ENCODE results near the gene ENPP6. TPM values are rescaled to one million over a fixed set of nuclear protein-coding genes. Genes with fewer than 3 reads are reported as not detected.

The ENPP6 gene
- polyA plus RNA-seq, 2 donors = 0.14 to 0.20 TPM

GRCh38 chr4:184197536-184198082, 20.1 kb downstream of the ENPP6 start:
- H3K4me3 ChIP-seq (ENCODE audit: low read depth in 1 of 2, low read length in 2 of 2) = no peak overlapping the region
- 93 to 94% methylated on average over 3 of the region's 3 CpGs for WGBS, 2 donors
- no peaks in the 10 kb centered on the region for H3K9me3 ChIP-seq (ENCODE audit: control insufficient read depth in 2 of 2, insufficient read depth in 1 of 2, low read depth in 1 of 2, low read length in 1 of 2)
- no peaks in the 10 kb centered on the region for H3K36me3 ChIP-seq (ENCODE audit: control insufficient read depth in 2 of 2, insufficient read depth in 2 of 2, low read length in 1 of 2)
- H3K27ac ChIP-seq (ENCODE audit: low read depth in 2 of 2, low read length in 1 of 2) = no peak overlapping the region
- no peaks in the 10 kb centered on the region for H3K27me3 ChIP-seq (ENCODE audit: control insufficient read depth in 1 of 2, insufficient read depth in 2 of 2, low read length in 2 of 2)
- no peaks in the 10 kb centered on the region for H3K4me1 ChIP-seq (ENCODE audit: control insufficient read depth in 2 of 2, insufficient read depth in 2 of 2, low read length in 1 of 2)

DNA sequence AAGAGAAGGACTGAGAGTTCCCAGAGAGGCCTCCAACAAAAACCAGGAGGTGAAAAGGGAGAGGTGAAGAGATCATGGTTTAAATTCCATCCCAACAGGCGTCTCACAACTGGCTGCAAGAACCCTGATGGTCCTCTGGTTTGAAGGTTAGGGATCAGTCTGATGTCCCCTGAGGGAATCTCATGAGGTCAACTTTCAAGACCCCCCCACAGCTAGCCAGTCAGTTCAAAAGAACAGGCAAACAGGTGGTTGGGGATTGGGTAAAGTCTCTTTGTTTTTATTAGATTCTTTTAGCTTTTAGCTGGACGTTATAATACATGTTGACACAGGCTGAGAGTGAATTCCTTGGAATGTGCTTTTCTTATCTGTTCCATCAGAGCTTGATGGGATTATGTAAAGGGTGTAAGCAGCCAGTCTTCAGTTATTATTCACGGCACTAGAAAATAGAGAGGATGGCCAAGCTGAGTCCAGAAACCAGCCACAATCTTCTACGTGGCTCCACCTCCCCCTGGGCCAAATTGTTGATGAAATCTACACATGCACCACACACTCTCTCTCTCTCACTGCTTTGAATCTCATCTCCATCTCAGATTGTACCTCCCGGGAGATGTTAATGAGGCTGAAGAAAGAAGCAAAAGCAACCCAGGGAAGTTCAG, 20.8 kb downstream of the ENPP6 start:
- H3K4me1 ChIP-seq (ENCODE audit: control insufficient read depth in 2 of 2, insufficient read depth in 2 of 2, low read length in 1 of 2) = no peaks in the 10 kb centered on the region
- no peaks in the 10 kb centered on the region for H3K9me3 ChIP-seq (ENCODE audit: control insufficient read depth in 2 of 2, insufficient read depth in 1 of 2, low read depth in 1 of 2, low read length in 1 of 2)
- H3K4me3 ChIP-seq (ENCODE audit: low read depth in 1 of 2, low read length in 2 of 2) = no peak overlapping the region
- H3K27me3 ChIP-seq (ENCODE audit: control insufficient read depth in 1 of 2, insufficient read depth in 2 of 2, low read length in 2 of 2) = no peaks in the 10 kb centered on the region
- no peaks in the 10 kb centered on the region for H3K36me3 ChIP-seq (ENCODE audit: control insufficient read depth in 2 of 2, insufficient read depth in 2 of 2, low read length in 1 of 2)
- WGBS, 2 donors = 49 to 55% methylated on average over 5 of the region's 5 CpGs
- H3K27ac ChIP-seq (ENCODE audit: low read depth in 2 of 2, low read length in 1 of 2) = no peak overlapping the region

GRCh38 chr4:184193556-184194525, 23.8 kb downstream of the ENPP6 start:
- Histone ChIP-seq H3K36me3 (ENCODE audit: control insufficient read depth in 2 of 2, insufficient read depth in 2 of 2, low read length in 1 of 2) (no peaks in the 10 kb centered on the region), H3K4me1 (ENCODE audit: control insufficient read depth in 2 of 2, insufficient read depth in 2 of 2, low read length in 1 of 2) (no peaks in the 10 kb centered on the region), H3K27me3 (ENCODE audit: control insufficient read depth in 1 of 2, insufficient read depth in 2 of 2, low read length in 2 of 2) (no peaks in the 10 kb centered on the region), H3K9me3 (ENCODE audit: control insufficient read depth in 2 of 2, insufficient read depth in 1 of 2, low read depth in 1 of 2, low read length in 1 of 2) (no peaks in the 10 kb centered on the region), H3K27ac (ENCODE audit: low read depth in 2 of 2, low read length in 1 of 2) (no peak overlapping the region), H3K4me3 (ENCODE audit: low read depth in 1 of 2, low read length in 2 of 2) (no peak overlapping the region)
- WGBS, 2 donors = 87 to 89% methylated on average over 15 of the region's 15 CpGs

GRCh38 chr4:184192933-184193332, 24.7 kb downstream of the ENPP6 start:
- Histone ChIP-seq H3K27ac (ENCODE audit: low read depth in 2 of 2, low read length in 1 of 2) (no peak overlapping the region), H3K36me3 (ENCODE audit: control insufficient read depth in 2 of 2, insufficient read depth in 2 of 2, low read length in 1 of 2) (no peaks in the 10 kb centered on the region), H3K27me3 (ENCODE audit: control insufficient read depth in 1 of 2, insufficient read depth in 2 of 2, low read length in 2 of 2) (no peaks in the 10 kb centered on the region), H3K4me3 (ENCODE audit: low read depth in 1 of 2, low read length in 2 of 2) (no peak overlapping the region), H3K9me3 (ENCODE audit: control insufficient read depth in 2 of 2, insufficient read depth in 1 of 2, low read depth in 1 of 2, low read length in 1 of 2) (no peaks in the 10 kb centered on the region), H3K4me1 (ENCODE audit: control insufficient read depth in 2 of 2, insufficient read depth in 2 of 2, low read length in 1 of 2) (no peaks in the 10 kb centered on the region)
- 83 to 91% methylated on average over 2 of the region's 2 CpGs for WGBS, 2 donors

- Histone ChIP-seq H3K4me1 (ENCODE audit: control insufficient read depth in 2 of 2, insufficient read depth in 2 of 2, low read length in 1 of 2) (no peaks in the 10 kb centered on the region), H3K9me3 (ENCODE audit: control insufficient read depth in 2 of 2, insufficient read depth in 1 of 2, low read depth in 1 of 2, low read length in 1 of 2) (no peaks in the 10 kb centered on the region), H3K27me3 (ENCODE audit: control insufficient read depth in 1 of 2, insufficient read depth in 2 of 2, low read length in 2 of 2) (no peaks in the 10 kb centered on the region), H3K36me3 (ENCODE audit: control insufficient read depth in 2 of 2, insufficient read depth in 2 of 2, low read length in 1 of 2) (no peaks in the 10 kb centered on the region), H3K27ac (ENCODE audit: low read depth in 2 of 2, low read length in 1 of 2) (no peak overlapping the region), H3K4me3 (ENCODE audit: low read depth in 1 of 2, low read length in 2 of 2) (no peak overlapping the region)
- WGBS, 2 donors = 93 to 94% methylated on average over 6 of the region's 6 CpGs
These were observed 26.4 kb downstream of the ENPP6 start for GRCh38 chr4:184191267-184191666.

GRCh38 chr4:184190711-184191110, 27.0 kb downstream of the ENPP6 start:
- H3K27me3 ChIP-seq (ENCODE audit: control insufficient read depth in 1 of 2, insufficient read depth in 2 of 2, low read length in 2 of 2) = no peaks in the 10 kb centered on the region
- no peaks in the 10 kb centered on the region for H3K9me3 ChIP-seq (ENCODE audit: control insufficient read depth in 2 of 2, insufficient read depth in 1 of 2, low read depth in 1 of 2, low read length in 1 of 2)
- WGBS, 2 donors = 93 to 94% methylated on average over 4 of the region's 4 CpGs
- H3K4me1 ChIP-seq (ENCODE audit: control insufficient read depth in 2 of 2, insufficient read depth in 2 of 2, low read length in 1 of 2) = no peaks in the 10 kb centered on the region
- H3K27ac ChIP-seq (ENCODE audit: low read depth in 2 of 2, low read length in 1 of 2) = no peak overlapping the region
- H3K4me3 ChIP-seq (ENCODE audit: low read depth in 1 of 2, low read length in 2 of 2) = no peak overlapping the region
- H3K36me3 ChIP-seq (ENCODE audit: control insufficient read depth in 2 of 2, insufficient read depth in 2 of 2, low read length in 1 of 2) = no peaks in the 10 kb centered on the region

DNA sequence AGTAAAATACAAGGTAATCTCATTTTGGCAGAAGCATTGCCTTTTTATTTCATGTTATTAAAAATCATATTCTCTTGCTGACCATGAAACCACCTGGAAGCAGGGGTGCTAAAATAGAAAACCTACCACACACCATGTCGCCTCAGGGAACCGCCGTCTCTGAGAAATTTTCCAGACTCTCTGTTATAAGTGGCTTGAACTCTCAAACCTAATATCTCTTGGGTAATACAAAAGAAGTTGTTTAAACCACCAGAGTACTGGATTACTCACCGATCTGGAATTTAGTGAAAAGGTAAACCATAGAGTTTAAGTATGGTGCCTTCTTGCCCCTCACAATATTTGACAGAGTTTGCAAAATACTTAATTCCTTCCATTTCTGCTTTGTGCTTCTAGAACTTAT, 27.7 kb downstream of the ENPP6 start:
- Histone ChIP-seq H3K27ac (ENCODE audit: low read depth in 2 of 2, low read length in 1 of 2) (no peak overlapping the region), H3K9me3 (ENCODE audit: control insufficient read depth in 2 of 2, insufficient read depth in 1 of 2, low read depth in 1 of 2, low read length in 1 of 2) (no peaks in the 10 kb centered on the region), H3K4me3 (ENCODE audit: low read depth in 1 of 2, low read length in 2 of 2) (no peak overlapping the region), H3K36me3 (ENCODE audit: control insufficient read depth in 2 of 2, insufficient read depth in 2 of 2, low read length in 1 of 2) (no peaks in the 10 kb centered on the region), H3K27me3 (ENCODE audit: control insufficient read depth in 1 of 2, insufficient read depth in 2 of 2, low read length in 2 of 2) (no peaks in the 10 kb centered on the region), H3K4me1 (ENCODE audit: control insufficient read depth in 2 of 2, insufficient read depth in 2 of 2, low read length in 1 of 2) (no peaks in the 10 kb centered on the region)
- 81 to 84% methylated on average over 4 of the region's 4 CpGs for WGBS, 2 donors

DNA sequence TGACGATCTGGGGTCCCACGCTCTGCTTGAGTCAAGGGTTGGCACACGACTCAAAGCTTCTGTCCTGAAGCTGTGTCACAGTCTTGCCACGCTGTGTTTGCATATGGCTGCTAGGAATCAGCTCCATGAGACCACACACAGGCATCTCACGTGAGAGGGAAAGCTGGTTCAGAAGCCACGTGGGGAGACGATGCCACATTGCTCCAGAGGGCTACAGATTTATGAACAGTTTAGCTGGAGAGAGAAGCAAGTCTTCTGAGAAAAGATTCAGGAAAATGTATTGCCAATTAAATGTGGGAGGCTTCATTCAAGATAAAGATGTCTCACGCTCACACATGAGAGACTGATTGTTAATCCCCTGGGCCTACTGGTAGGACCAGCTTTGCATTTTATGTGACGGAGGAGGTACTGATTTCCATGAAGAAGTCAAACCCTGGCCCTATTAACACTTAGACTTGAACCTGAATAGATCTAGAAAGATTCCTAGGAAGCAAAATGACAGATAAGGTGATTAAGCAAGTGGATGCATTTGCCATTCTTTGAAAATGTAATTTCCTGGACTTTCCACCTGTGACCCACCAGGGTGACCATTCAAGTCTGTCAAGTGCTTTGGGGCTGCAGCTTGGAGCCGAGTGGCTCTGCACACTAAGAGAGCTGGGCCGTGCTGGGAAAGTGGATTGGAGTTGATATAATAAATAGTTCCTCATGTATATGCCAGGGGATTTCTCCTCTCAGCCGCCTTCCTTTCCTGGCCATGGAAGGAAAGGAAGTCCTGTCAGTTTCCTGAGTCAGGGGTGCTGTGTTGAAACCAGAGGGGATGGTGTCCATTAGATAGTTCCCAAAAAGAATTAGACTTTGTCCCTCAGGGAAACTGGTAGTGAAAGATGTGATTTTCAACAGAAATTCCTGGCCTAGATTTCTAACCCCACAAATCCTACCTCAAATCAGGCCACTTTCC, 29.0 kb downstream of the ENPP6 start:
- H3K9me3 ChIP-seq (ENCODE audit: control insufficient read depth in 2 of 2, insufficient read depth in 1 of 2, low read depth in 1 of 2, low read length in 1 of 2) = no peaks in the 10 kb centered on the region
- no peaks in the 10 kb centered on the region for H3K36me3 ChIP-seq (ENCODE audit: control insufficient read depth in 2 of 2, insufficient read depth in 2 of 2, low read length in 1 of 2)
- H3K27me3 ChIP-seq (ENCODE audit: control insufficient read depth in 1 of 2, insufficient read depth in 2 of 2, low read length in 2 of 2) = no peaks in the 10 kb centered on the region
- no peak overlapping the region for H3K27ac ChIP-seq (ENCODE audit: low read depth in 2 of 2, low read length in 1 of 2)
- 83 to 85% methylated on average over 12 of the region's 12 CpGs for WGBS, 2 donors
- H3K4me1 ChIP-seq (ENCODE audit: control insufficient read depth in 2 of 2, insufficient read depth in 2 of 2, low read length in 1 of 2) = no peaks in the 10 kb centered on the region
- no peak overlapping the region for H3K4me3 ChIP-seq (ENCODE audit: low read depth in 1 of 2, low read length in 2 of 2)

- no peak overlapping the region for H3K4me3 ChIP-seq (ENCODE audit: low read depth in 1 of 2, low read length in 2 of 2)
- 80 to 87% methylated on average over 6 of the region's 6 CpGs for WGBS, 2 donors
- no peak overlapping the region for H3K27ac ChIP-seq (ENCODE audit: low read depth in 2 of 2, low read length in 1 of 2)
- no peaks in the 10 kb centered on the region for H3K36me3 ChIP-seq (ENCODE audit: control insufficient read depth in 2 of 2, insufficient read depth in 2 of 2, low read length in 1 of 2)
- H3K4me1 ChIP-seq (ENCODE audit: control insufficient read depth in 2 of 2, insufficient read depth in 2 of 2, low read length in 1 of 2) = peaks cover 0 to 2% of the 10 kb centered on the region in 2 donors
- no peaks in the 10 kb centered on the region for H3K9me3 ChIP-seq (ENCODE audit: control insufficient read depth in 2 of 2, insufficient read depth in 1 of 2, low read depth in 1 of 2, low read length in 1 of 2)
- H3K27me3 ChIP-seq (ENCODE audit: control insufficient read depth in 1 of 2, insufficient read depth in 2 of 2, low read length in 2 of 2) = no peaks in the 10 kb centered on the region
These were observed 40.4 kb downstream of the ENPP6 start for GRCh38 chr4:184177271-184177670.

Measured in esophagus (tissue), 2 donors.